ENCODE results near the gene CPLX4. TPM values are rescaled to one million over a fixed set of nuclear protein-coding genes. Genes with fewer than 3 reads are reported as not detected.

Gene CPLX4
- total and polyA plus RNA-seq, 2 of the 8 experiments (the other 6 are each of a cell fraction or from before 2014, with no cell fraction given) = not detected

- H3K14ac ChIP-seq (ENCODE audit: insufficient read length) = no peak overlapping the region
- H3K79me2 ChIP-seq (ENCODE audit: control insufficient read depth in 1 of 2, insufficient read depth in 2 of 2, low read length in 2 of 2) = peaks cover 0 to 35% of the 10 kb centered on the region in 2 experiments; a peak in 2 of 4 replicates
- no peak overlapping the region for H3K23ac ChIP-seq (ENCODE audit: insufficient read length)
- no peak overlapping the region for H2BK5ac ChIP-seq (ENCODE audit: low read depth, low read length)
- no peak overlapping the region for H2BK20ac ChIP-seq (ENCODE audit: low read length)
- H2BK120ac ChIP-seq (replicated peaks; ENCODE audit: low read depth, low read length) = no peak overlapping the region
- no peak overlapping the region for H2BK15ac ChIP-seq (ENCODE audit: low read length)
- no peak overlapping the region for H3K4ac ChIP-seq (replicated peaks; ENCODE audit: insufficient read length, low read depth, low read length)
- 69% methylated on average over 2 of the region's 2 CpGs; no CpG with 5 or more reads in 1 of the 2 experiments for WGBS, 2 experiments (ENCODE audit: extremely low coverage in 1 of 2, insufficient coverage in 1 of 2, insufficient read length in 1 of 2, insufficient replicate concordance in 2 of 2, low coverage in 1 of 2, low lambda C conversion rate in 2 of 2, missing lambda C conversion rate in 1 of 2)
- H2AFZ ChIP-seq (ENCODE audit: low read length) = no peak overlapping the region
- no peaks in the 10 kb centered on the region; the same call in 1 of the 2 replicates for H3K23me2 ChIP-seq (ENCODE audit: low read depth, low read length)
- H4K8ac ChIP-seq (ENCODE audit: extremely low read depth, insufficient read depth, low read length) = no peak overlapping the region
- CTCF ChIA-PET (ENCODE audit: partially characterized antibody) = interaction anchor here (1.4 to 2.4 kb wide), 2 partner anchors 62 to 91 kb away, joined by 3 to 8 read pairs; no protein-coding TSS in a partner anchor
- H3K27me3 ChIP-seq (replicated peaks in 1 of 4; ENCODE audit: control insufficient read depth in 3 of 4, extremely low read depth in 1 of 4, insufficient read depth in 3 of 4, low read length in 3 of 4) = no peaks in the 10 kb centered on the region
- peaks cover 4 to 6% of the 10 kb centered on the region in 2 experiments for H4K20me1 ChIP-seq (replicated peaks in 1 of 2; ENCODE audit: control insufficient read depth in 1 of 2, insufficient read depth in 2 of 2, low read length in 2 of 2)
- no peak overlapping the region for H3K4me2 ChIP-seq (ENCODE audit: insufficient read depth in 1 of 2, low read depth in 2 of 2, low read length in 2 of 2)
- no peaks in the 10 kb centered on the region; the same call in 1 of the 2 replicates for H3K79me1 ChIP-seq (ENCODE audit: low read depth, low read length)
- DNase-seq (ENCODE audit: low read depth in 1 of 2, low spot score in 2 of 2) (no peak), FAIRE-seq (no peak)
- no peak overlapping the region for H4K91ac ChIP-seq (replicated peaks; ENCODE audit: insufficient read length, low read length)
- H3K36me3 ChIP-seq (ENCODE audit: control insufficient read depth in 2 of 4, insufficient read depth in 4 of 4, low read length in 3 of 4) = peaks cover 7 to 55% (median 34%) of the 10 kb centered on the region in 4 experiments
- no peak for TF ChIP-seq BACH1 (IDR thresholded peaks at IDR 0.05; ENCODE audit: low read length)
- no peak for TF ChIP-seq HDAC2 (IDR thresholded peaks at IDR 0.05; ENCODE audit: borderline replicate concordance in 1 of 2, low read depth in 2 of 2, low read length in 2 of 2)
- no peak for TF ChIP-seq CTCF (IDR thresholded peaks at IDR 0.05; ENCODE audit: control extremely low read depth in 1 of 3, insufficient read depth in 1 of 3, low read depth in 1 of 3, low read length in 3 of 3)
- TF ChIP-seq MAX (IDR thresholded peaks at IDR 0.05) = no peak
- TF ChIP-seq KDM4A (IDR thresholded peaks at IDR 0.05; ENCODE audit: low read depth, low read length, severe bottlenecking) = no peak
- no peak for TF ChIP-seq EGR1 (IDR thresholded peaks at IDR 0.05; ENCODE audit: borderline replicate concordance, low read depth, low read length)
- H4K5ac ChIP-seq (ENCODE audit: insufficient read length, low read depth, low read length) = no peak overlapping the region
- no peak overlapping the region for H2BK12ac ChIP-seq (ENCODE audit: low read depth, low read length)
- H3K4me3 ChIP-seq (ENCODE audit: extremely low read depth in 1 of 4, insufficient read depth in 2 of 4, low read depth in 3 of 4, low read length in 4 of 4) = no peak overlapping the region
- H3K27ac ChIP-seq (ENCODE audit: low read depth, low read length) = no peak overlapping the region
- POLR2A ChIA-PET (ENCODE audit: partially characterized antibody) = interaction anchor here (1.3 kb wide), 1 partner anchor 11 kb away, joined by 4 read pairs; no protein-coding TSS in a partner anchor
- H2AK5ac ChIP-seq (ENCODE audit: low read depth, low read length) = no peak overlapping the region
- no peak overlapping the region for H3K18ac ChIP-seq (ENCODE audit: extremely low read depth, low read length)
- no peaks in the 10 kb centered on the region for H3K9me3 ChIP-seq (ENCODE audit: insufficient read depth in 2 of 2, low read depth in 1 of 2, low read length in 1 of 2)
- no peak overlapping the region for H3K56ac ChIP-seq (replicated peaks; ENCODE audit: insufficient read length, low read depth, low read length)
- H3K9ac ChIP-seq (replicated peaks in 1 of 4; ENCODE audit: extremely low read depth in 1 of 4, low read depth in 3 of 4, low read length in 3 of 4) = no peak overlapping the region
- H3K4me1 ChIP-seq (replicated peaks in 1 of 4; ENCODE audit: control insufficient read depth in 3 of 4, insufficient read depth in 4 of 4, low read length in 3 of 4) = no peaks in the 10 kb centered on the region
Measured at GRCh38 chr18:59340312-59340711, 21.9 kb upstream of the CPLX4 start.

Data from H1 (cell line).